Stomach smooth muscle (tissue), 2 donors: Measurements from ENCODE around the gene DNAJB11.

Experiments used
- H3K27ac ChIP-seq: one replicate; pipeline ENCODE4 v1.7.0; 2013; ENCODE audit warnings: mild to moderate bottlenecking, low read length, inconsistent platforms
- H3K27me3 ChIP-seq, 2 donors: one replicate each; pipeline ENCODE4 v1.7.0; 2013; ENCODE audit warnings: low read length in 2 of 2; ENCODE audit not compliant: insufficient read depth in 2 of 2, control insufficient read depth in 1 of 2
- H3K36me3 ChIP-seq, 2 donors: one replicate each; pipeline ENCODE4 v1.7.0; 2013; ENCODE audit warnings: low read length in 2 of 2; ENCODE audit not compliant: control insufficient read depth in 2 of 2, insufficient read depth in 2 of 2
- H3K4me1 ChIP-seq: one replicate; pipeline ENCODE4 v1.7.0; 2013; ENCODE audit warnings: low read length; ENCODE audit not compliant: control insufficient read depth, insufficient read depth
- H3K4me3 ChIP-seq, 2 donors: one replicate each; pipeline ENCODE4 v1.7.0; 2013; ENCODE audit warnings: low read length in 2 of 2
- H3K9ac ChIP-seq, 2 donors: one replicate each; pipeline ENCODE4 v1.7.0; 2013; ENCODE audit warnings: low read length in 2 of 2, mild to moderate bottlenecking in 1 of 2
- H3K9me3 ChIP-seq, 2 donors: one replicate each; pipeline ENCODE4 v1.7.0; 2013; ENCODE audit warnings: low read length in 2 of 2; ENCODE audit not compliant: control insufficient read depth in 2 of 2
- donor health status: healthy.
- donor health status: Pancreatic carcinoma.

The DNAJB11 gene

DNA sequence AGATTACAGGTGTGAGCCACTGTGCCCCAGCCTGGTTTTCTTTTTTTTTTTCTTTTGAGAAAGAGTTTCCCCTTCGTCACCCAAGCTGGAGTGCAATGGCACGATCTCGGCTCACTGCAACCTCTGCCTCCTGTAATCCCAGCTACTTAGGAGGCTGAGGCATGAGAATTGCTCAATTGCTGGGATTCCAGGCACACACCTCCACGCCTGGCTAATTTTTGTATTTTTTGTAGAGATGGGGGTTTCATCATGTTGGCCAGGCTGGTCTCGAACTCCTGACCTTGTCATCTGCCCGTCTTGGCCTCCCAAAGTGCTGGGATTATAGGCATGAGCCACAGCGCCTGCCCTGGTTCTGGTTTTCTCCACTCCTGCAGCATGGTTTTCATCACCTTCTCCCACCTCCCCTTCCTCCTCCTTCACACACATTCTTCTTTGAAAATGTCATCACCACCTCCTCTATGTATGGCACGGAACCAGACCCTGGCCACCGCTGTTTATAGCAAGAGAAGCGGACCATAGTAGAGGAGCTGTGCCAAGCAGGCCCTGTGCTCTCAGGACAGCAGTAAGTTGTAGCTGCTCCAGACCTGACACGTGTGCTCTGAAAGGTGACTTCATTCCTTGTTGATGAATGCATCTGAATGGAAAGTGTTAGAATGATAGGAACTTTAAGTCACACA, 27.7 kb downstream of the DNAJB11 start:
- Histone ChIP-seq H3K9me3 (no peaks in the 10 kb centered on the region), H3K36me3 (no peaks in the 10 kb centered on the region), H3K9ac (no peak overlapping the region), H3K27me3 (no peaks in the 10 kb centered on the region), H3K4me1 (no peaks in the 10 kb centered on the region), H3K4me3 (no peak overlapping the region), H3K27ac (no peak overlapping the region)

DNA sequence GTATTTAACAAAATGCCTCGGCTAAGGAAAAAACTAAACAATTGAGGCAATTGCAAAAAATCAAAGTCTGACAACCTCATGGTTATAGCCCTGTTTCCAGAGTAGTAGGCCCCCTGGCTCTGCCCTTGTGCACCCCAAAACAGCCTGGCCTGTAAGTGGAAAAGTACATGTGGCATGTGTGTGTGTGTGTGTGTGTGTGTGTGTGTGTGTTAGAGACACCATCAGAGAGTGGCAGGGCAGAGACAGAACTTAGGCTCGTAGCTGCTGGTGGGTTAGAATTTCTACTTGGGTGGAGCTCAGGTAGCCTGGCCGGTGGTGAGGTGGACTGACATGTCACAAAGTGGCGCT, 28.2 kb downstream of the DNAJB11 start:
- Histone ChIP-seq H3K27me3 (no peaks in the 10 kb centered on the region), H3K9me3 (no peaks in the 10 kb centered on the region), H3K4me1 (no peaks in the 10 kb centered on the region), H3K9ac (no peak overlapping the region), H3K36me3 (no peaks in the 10 kb centered on the region), H3K4me3 (no peak overlapping the region), H3K27ac (no peak overlapping the region)

DNA sequence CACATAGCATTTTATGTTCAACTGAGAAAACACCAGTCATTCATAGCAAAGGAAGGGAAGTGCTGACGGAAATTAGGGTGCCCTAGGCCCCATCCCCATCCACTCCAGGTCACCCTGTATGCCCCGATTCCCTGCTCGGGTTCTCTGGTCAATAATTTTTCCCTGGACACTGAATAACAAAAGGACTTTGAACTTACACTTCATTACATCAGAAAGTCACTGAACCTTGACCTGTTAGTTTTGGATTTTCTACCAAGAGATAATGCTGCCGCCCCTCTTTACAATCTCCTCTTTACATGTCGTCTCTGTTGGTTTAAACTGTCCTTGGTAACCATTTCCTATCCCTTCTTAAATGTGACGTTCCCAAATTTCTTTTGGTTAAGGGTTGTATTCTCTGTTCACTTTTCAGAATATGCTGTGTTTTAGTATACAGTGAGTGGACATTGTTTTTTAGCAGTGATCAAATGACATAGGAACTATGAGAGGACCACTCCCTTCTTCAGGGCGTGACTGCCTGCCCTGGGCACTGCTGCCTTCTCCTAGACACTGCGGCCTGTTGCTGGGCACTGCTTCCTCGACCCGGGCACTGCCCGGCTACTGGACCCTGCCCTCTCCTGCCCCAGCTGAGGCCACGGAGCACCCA, 28.7 kb downstream of the DNAJB11 start:
- no peaks in the 10 kb centered on the region for H3K27me3 ChIP-seq
- H3K27ac ChIP-seq = no peak overlapping the region
- H3K4me1 ChIP-seq = no peaks in the 10 kb centered on the region
- no peaks in the 10 kb centered on the region for H3K36me3 ChIP-seq
- no peaks in the 10 kb centered on the region for H3K9me3 ChIP-seq
- no peak overlapping the region for H3K9ac ChIP-seq
- no peak overlapping the region for H3K4me3 ChIP-seq

DNA sequence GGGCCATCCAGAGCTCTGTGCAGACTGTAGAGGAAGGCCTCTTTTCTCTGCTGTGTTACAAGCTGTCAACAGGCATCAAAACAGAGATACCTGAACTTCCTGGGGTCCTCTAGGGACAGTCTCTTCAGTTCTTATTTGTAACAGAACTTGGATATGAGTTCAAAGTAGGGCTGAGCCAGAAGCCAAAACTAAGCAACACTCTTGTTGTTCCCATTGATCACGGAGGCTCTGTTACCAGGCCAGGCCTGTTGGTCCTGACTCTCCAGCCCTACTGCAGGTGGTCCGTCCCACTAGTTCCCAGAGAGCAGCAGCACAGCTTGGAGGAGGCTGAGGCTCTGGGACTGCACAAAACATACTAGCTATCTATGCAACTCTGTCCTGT, 29.3 kb downstream of the DNAJB11 start:
- H3K9ac ChIP-seq = no peak overlapping the region
- H3K4me1 ChIP-seq = no peaks in the 10 kb centered on the region
- no peak overlapping the region for H3K4me3 ChIP-seq
- no peaks in the 10 kb centered on the region for H3K36me3 ChIP-seq
- no peaks in the 10 kb centered on the region for H3K9me3 ChIP-seq
- no peak overlapping the region for H3K27ac ChIP-seq
- H3K27me3 ChIP-seq = no peaks in the 10 kb centered on the region

DNA sequence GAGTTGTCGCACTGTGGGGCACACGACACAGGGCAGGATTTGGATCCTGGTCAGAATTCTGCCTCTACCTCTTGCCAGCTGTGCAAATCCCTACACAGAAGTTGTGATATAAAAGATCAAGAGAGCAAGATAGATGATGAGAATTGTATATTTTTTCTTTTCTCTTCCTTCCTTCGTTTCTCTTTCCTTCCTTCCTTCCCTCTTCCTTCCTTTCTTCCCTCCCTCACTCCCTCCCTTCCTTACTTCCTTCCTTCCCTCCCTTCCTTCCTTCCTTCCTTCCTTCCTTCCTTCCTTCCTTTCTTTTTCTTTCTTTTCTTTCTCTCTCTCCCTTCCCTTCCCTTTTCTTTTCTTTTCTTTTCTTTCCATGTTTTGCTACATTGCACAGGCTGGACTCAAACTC, 30.4 kb downstream of the DNAJB11 start:
- Histone ChIP-seq H3K27ac (no peak overlapping the region), H3K4me1 (no peaks in the 10 kb centered on the region), H3K27me3 (no peaks in the 10 kb centered on the region), H3K4me3 (no peak overlapping the region), H3K9me3 (no peaks in the 10 kb centered on the region), H3K9ac (no peak overlapping the region), H3K36me3 (no peaks in the 10 kb centered on the region)

- Histone ChIP-seq H3K4me3 (no peak overlapping the region), H3K9me3 (no peaks in the 10 kb centered on the region), H3K4me1 (no peaks in the 10 kb centered on the region), H3K9ac (no peak overlapping the region), H3K27ac (no peak overlapping the region), H3K36me3 (no peaks in the 10 kb centered on the region), H3K27me3 (no peaks in the 10 kb centered on the region)
Observed at GRCh38 chr3:186603159-186603558, 32.6 kb downstream of the DNAJB11 start.

GRCh38 chr3:186605078-186605477, 34.6 kb downstream of the DNAJB11 start:
- H3K36me3 ChIP-seq = no peaks in the 10 kb centered on the region
- no peaks in the 10 kb centered on the region for H3K9me3 ChIP-seq
- H3K4me3 ChIP-seq = no peak overlapping the region
- H3K27me3 ChIP-seq = no peaks in the 10 kb centered on the region
- no peaks in the 10 kb centered on the region for H3K4me1 ChIP-seq
- H3K27ac ChIP-seq = no peak overlapping the region
- H3K9ac ChIP-seq = no peak overlapping the region

- Histone ChIP-seq H3K9me3 (no peaks in the 10 kb centered on the region), H3K9ac (no peak overlapping the region), H3K27ac (no peak overlapping the region), H3K36me3 (no peaks in the 10 kb centered on the region), H3K4me1 (no peaks in the 10 kb centered on the region), H3K4me3 (no peak overlapping the region), H3K27me3 (no peaks in the 10 kb centered on the region)
Observed at GRCh38 chr3:186605561-186606545, 35.3 kb downstream of the DNAJB11 start.

- Histone ChIP-seq H3K36me3 (no peaks in the 10 kb centered on the region), H3K27ac (no peak overlapping the region), H3K9ac (no peak overlapping the region), H3K9me3 (no peaks in the 10 kb centered on the region), H3K4me3 (no peak overlapping the region), H3K27me3 (peaks cover 5 to 7% of the 10 kb centered on the region in 2 donors), H3K4me1 (no peaks in the 10 kb centered on the region)
Observed at GRCh38 chr3:186608624-186609215, 38.2 kb downstream of the DNAJB11 start.

GRCh38 chr3:186609247-186609868, 38.8 kb downstream of the DNAJB11 start:
- no peak overlapping the region for H3K9ac ChIP-seq
- no peaks in the 10 kb centered on the region for H3K4me1 ChIP-seq
- H3K36me3 ChIP-seq = no peaks in the 10 kb centered on the region
- H3K27ac ChIP-seq = no peak overlapping the region
- no peaks in the 10 kb centered on the region for H3K9me3 ChIP-seq
- peaks cover 5 to 7% of the 10 kb centered on the region in 2 donors for H3K27me3 ChIP-seq
- H3K4me3 ChIP-seq = no peak overlapping the region
